GM21360 (cell line): Measurements from ENCODE around the gene NEU3.
"Not testable (repeated sequence)": the region's sequence is repeated elsewhere in the genome, so short reads cannot be mapped to it uniquely, and the experiment has no call there.

Experiments
- ATAC-seq: cut with Tn5 transposase; IDR thresholded peaks from one replicate; pipeline ENCODE4 v1.9.1; 2021; ENCODE audit warnings: mild to moderate bottlenecking, moderate library complexity; ENCODE audit not compliant: unreplicated experiment

NEU3 gene

GRCh38 chr11:74984070-74984469, 4.7 kb upstream of the NEU3 start:
- no peak for ATAC-seq

DNA sequence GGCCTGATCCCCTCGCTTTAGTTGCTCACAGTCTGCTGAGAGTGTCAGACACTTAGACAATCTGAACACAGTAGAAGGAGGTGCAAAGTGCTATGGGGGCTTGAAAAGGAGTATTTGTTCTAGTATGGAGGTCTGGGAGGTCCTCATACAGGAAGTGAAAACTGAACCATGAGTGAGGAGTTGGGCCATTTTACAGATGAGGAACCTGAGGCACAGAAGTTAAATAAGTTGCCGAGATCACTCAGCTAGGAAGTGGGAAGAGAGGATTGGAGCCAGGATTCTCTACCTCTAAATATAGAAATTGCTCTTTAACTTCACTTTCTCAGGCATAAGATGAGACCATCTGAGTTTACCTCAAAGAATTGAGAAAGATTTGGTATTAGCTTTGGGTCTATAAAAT, 4.0 kb upstream of the NEU3 start:
- ATAC-seq, result no peak

DNA sequence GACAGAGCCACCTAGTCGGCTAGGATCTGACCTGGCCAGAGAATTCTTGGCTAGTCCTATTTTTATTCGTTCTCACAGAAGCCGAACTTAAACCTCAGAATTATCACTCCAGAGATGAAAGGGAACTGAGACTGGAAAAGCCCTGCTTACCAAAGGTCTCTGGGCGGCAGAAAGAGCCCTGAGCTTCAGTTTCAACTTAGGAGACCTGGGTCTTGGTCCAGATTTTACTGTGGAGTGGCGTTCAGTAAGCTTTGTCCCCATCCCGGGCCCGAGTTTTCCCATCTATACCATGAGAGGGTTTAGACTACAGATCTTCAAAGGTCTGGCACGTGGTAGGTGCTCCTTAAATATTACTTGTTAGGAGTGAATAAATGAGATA, 516 bp downstream of the NEU3 start:
- ATAC-seq, result no peak

- ATAC-seq, result not testable (repeated sequence)
Observed at GRCh38 chr11:74990150-74990549, 1.4 kb downstream of the NEU3 start.

GRCh38 chr11:74990941-74991340, 2.2 kb downstream of the NEU3 start:
- ATAC-seq, result no peak

- ATAC-seq, result peak; percentile 35
Observed at GRCh38 chr11:74992852-74993251, 4.1 kb downstream of the NEU3 start.

GRCh38 chr11:75000975-75001354, 12.2 kb downstream of the NEU3 start:
- no peak for ATAC-seq

- ATAC-seq, result no peak
Observed at GRCh38 chr11:75001686-75002085, 13.0 kb downstream of the NEU3 start.

DNA sequence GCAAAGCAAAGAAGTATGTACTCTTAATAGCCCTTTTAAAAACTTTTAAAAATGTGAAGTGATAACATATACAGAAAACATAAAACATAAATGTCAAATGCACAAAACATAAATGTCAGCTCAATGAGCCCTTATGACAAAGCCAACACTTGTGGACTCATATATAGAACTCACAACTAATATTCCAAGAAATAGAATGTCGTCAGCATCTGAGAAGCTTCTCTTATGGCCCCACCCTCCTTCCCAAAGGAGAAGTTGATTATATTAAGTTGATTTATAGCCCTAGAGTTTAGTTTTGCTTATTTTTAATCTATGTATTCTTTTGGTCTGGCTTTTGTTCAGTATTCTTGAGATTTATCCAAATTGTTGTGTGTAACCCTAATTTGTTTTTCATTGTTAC, 13.8 kb downstream of the NEU3 start:
- ATAC-seq, result no peak

- no peak for ATAC-seq
Observed at GRCh38 chr11:75004215-75004614, 15.5 kb downstream of the NEU3 start.

DNA sequence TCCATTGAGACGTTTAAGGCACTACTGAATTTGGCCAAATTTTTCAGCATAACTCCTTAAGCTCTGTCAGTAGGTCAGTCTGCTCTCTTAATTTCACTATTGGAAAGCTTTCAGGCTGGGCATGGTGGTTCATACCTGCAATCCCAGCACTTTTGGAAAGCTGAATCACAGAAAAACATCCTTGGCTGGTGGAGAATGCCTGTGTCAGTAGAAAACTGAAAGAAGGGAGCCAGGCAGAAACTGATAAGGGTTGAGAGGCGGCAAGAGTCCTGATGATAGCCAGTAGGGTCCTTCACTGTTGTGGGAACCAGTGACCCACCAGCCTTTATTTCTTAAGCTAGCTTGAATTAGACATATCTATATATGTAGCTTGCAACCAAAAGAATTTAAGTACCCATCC, 22.6 kb downstream of the NEU3 start:
- ATAC-seq, result no peak

DNA sequence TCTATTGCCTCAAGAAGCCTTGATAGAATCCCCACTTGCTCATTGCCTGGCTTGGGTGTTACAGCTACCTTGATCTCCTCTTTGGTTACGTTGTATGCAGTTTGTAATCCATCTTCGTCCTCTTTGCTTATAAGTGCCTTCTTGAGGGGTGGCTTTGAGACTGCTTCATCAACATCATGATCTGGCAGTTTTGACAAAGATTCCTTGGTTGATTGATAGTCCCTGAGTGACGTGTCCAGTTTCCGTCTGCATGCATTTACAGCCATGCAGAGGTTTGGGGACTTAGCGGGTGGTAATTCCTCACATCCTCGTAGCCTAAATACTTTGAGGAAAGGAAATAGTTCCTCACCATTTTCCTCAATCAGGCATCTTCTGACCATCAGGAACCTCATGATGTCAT, 23.1 kb downstream of the NEU3 start:
- ATAC-seq, result no peak

- no peak for ATAC-seq
Observed at GRCh38 chr11:75013051-75013450, 24.3 kb downstream of the NEU3 start.

- ATAC-seq, result no peak
Observed at GRCh38 chr11:75014129-75014528, 25.4 kb downstream of the NEU3 start.

- not testable (repeated sequence) for ATAC-seq
Observed at GRCh38 chr11:75019200-75019599, 30.5 kb downstream of the NEU3 start.

- not testable (repeated sequence) for ATAC-seq
Observed at GRCh38 chr11:75020328-75020727, 31.6 kb downstream of the NEU3 start.

DNA sequence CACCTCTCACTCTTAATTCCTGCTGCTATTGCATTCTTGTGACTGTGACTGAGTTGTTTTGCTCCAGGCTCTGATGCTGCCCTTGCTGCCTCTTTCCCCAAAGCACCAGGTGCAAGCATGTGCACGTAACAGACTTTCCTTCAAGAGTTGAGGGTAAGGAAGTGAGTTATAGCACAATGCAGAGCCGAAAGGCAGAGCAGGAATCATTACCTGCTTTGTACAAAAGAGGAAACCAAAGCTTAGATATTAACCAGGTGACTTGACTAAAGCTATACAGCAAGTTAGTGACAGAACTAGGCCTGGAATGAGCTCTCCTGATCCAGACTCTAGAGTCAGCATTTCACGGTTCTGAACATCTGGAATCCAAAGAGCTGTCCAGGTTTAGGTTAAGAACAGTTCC, 33.6 kb downstream of the NEU3 start:
- peak; percentile 4 for ATAC-seq

- peak; percentile 60 for ATAC-seq
Observed at GRCh38 chr11:75022759-75023396, 34.1 kb downstream of the NEU3 start.

GRCh38 chr11:75023446-75024067, 34.8 kb downstream of the NEU3 start:
- no peak for ATAC-seq

- ATAC-seq, result no peak
Observed at GRCh38 chr11:75024068-75024449, 35.3 kb downstream of the NEU3 start.

DNA sequence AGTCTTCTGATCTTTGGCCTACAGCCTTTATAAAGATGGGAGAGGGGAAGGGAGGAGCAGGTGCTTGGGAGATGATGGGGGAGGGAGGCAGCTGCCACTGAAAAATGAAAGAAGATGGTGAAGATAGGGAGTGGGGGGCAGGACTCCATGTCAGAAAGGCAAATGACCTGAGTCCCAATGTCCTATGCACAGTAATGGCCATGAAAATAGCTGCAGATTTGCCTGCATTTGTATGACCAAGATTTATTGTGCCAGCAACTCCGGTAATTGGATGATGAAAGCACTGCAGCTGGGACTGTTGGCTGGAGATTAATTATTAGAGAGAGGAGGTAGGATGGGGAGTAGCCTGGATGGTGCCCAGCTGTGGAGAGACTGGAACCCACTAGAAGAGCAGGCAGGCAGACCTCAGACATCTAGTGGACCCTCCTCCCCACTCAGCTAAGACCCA, 36.1 kb downstream of the NEU3 start:
- ATAC-seq, result no peak

GRCh38 chr11:75025561-75025960, 36.8 kb downstream of the NEU3 start:
- no peak for ATAC-seq

DNA sequence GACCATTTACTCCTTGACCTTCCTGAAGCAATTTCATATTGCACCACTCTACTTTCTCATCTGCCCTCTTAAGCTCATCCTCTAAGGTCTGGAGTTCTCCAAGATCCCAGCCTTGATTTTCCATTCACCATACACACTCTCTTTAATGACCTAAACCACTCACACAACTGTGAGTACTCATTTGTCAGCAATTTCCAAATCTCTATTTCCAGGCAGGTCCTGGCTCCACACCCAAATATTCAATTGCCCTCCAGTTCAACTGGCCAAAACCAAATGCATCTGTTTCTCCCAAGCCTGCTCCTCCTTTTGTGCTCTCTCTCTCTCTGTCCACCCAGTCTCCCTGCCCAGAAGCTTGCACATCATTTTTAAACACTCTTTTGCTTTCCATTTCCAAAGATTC, 39.6 kb downstream of the NEU3 start:
- no peak for ATAC-seq
